ENCODE results near the gene KIAA1755.
"Not testable (repeated sequence)": the region's sequence is repeated elsewhere in the genome, so short reads cannot be mapped to it uniquely, and the experiment has no call there.

The KIAA1755 gene

GRCh38 chr20:38260025-38260377, 534 bp downstream of the KIAA1755 start:
- DNase-seq (ENCODE audit: low spot score), result no peak

DNA sequence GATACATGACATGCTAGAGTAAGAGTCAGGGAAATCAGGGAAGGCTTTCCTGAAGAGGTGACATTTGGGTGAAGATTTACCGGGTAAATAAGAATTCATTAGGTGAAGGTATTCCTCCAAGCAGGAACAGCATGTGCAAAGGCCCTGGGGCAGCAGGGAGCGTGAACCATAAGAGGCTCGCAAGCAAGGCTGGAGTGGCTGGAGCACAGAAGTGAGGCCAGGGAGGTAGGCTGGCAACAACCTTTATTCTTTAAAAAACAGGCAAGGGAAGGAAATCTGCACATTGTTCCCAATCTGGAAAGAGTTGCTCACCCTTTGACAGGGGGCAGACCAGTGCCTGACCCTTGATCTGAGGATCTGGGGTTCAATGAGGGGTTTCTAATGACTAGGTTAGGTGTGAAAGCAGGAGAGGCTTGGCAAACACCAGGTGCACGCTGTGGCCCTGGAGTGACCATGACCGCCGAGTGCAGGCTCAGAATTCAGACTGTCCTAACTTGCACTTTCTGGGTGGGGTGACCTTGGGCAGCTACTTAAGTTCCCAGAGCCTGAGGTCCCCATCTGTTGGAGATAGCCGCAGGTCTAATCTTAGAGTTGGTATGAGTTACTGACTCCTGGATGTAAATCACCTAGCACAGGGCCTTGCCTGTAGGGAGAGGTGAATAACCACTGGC, 1.9 kb downstream of the KIAA1755 start:
- DNase-seq (ENCODE audit: low spot score), result no peak

- no peak for DNase-seq (ENCODE audit: low spot score)
Observed at GRCh38 chr20:38256966-38257365, 3.6 kb downstream of the KIAA1755 start.

- no peak for DNase-seq (ENCODE audit: low spot score)
Observed at GRCh38 chr20:38256021-38256420, 4.5 kb downstream of the KIAA1755 start.

- no peak for DNase-seq (ENCODE audit: low spot score)
Observed at GRCh38 chr20:38255393-38255792, 5.1 kb downstream of the KIAA1755 start.

- DNase-seq (ENCODE audit: low spot score), result not testable (repeated sequence)
Observed at GRCh38 chr20:38254621-38255020, 5.9 kb downstream of the KIAA1755 start.

DNA sequence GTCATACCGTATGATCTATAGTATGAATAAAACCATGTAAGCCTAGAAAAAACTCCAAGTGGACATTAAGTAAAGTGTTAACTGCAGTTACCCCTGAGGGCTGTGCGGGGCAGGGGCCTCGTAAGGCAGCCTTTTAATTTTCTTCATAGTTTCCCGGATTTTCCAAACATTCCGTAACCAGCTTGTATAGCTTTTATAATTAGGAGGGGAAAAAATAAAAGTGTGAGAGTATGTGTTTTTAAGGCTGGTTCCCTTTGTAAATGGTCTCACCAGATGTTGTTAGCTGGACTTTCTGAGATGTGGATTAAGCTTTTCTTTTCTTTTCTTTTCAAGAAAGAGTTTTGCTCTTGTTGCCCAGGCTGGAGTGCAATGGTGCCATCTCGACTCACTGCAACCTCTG, 7.0 kb downstream of the KIAA1755 start:
- no peak for DNase-seq (ENCODE audit: low spot score)

DNA sequence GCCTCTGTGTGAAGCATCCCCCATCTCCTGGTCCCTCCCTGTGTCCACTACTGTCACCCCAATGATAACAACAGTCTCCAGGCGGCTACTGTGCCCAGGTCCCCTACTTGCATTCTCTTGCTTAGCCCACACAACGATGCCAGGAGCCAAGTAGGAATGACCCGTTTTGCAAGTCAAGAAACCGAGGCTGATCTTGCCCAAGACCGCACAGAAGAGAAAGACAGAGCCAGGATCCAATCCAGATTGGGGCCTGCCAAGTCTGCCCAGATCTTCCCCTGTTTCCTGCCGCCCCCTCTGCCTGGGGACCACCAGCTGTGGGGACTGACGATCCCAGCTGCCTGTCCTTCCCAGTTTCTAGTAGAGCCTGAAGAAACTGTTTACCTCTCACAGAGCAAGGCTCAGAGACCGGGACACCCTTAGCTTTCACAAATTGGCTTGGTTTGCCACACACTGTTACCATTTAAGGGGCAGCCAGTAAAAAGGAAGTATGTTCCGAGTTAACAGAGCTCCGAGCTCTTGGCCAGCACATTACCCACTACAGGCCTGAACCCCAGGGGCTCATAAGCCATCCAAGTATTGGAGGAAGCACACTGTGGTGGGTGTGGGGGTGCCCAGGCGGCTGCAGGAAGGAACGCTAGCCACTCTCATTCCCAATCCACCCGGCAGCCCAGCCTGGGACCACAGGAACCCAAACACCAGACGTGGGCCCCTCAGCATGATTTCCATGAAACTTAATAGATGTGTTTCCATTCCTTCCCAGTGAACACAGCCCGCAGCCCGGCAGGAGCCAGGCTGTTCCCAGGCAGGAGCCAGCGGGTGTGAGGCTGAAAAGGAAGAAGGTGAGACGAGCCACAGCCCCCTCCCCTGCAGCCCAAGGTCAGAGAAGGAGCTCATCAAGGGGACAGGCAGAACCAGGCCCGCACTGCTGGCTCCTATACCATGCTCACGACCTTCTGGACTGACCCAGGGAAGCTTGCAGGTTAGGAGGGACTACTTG, 7.9 kb downstream of the KIAA1755 start:
- no peak for DNase-seq (ENCODE audit: low spot score)

- DNase-seq (ENCODE audit: low spot score), result not testable (repeated sequence)
Observed at GRCh38 chr20:38251441-38251840, 9.1 kb downstream of the KIAA1755 start.

- no peak for DNase-seq (ENCODE audit: low spot score)
Observed at GRCh38 chr20:38250609-38251008, 9.9 kb downstream of the KIAA1755 start.

GRCh38 chr20:38249536-38250310, 10.8 kb downstream of the KIAA1755 start:
- DNase-seq (ENCODE audit: low spot score), result no peak

DNA sequence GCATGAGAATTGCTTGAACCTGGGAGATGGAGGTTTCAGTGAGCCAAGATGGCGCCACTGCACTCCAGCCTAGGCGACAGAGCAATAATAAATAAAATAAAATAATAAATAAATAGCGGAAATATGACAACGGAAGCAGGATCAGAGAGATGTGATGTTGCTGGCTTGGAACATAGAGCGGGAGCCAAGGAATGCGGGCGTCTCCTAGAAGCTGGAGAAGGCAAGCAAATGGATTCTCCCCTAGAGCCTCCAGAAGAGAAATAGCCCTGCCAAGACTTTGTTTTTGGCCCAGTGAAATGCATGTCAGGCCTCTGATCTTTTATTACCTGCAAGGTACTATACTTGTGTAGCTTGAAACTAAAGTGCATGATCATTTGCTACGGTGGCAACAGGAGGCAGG, 12.4 kb downstream of the KIAA1755 start:
- no peak for DNase-seq (ENCODE audit: low spot score)

GRCh38 chr20:38247725-38248124, 12.8 kb downstream of the KIAA1755 start:
- DNase-seq (ENCODE audit: low spot score), result not testable (repeated sequence)

GRCh38 chr20:38247166-38247509, 13.4 kb downstream of the KIAA1755 start:
- DNase-seq (ENCODE audit: low spot score), result no peak

GRCh38 chr20:38246357-38247165, 14.0 kb downstream of the KIAA1755 start:
- DNase-seq (ENCODE audit: low spot score), result no peak

DNA sequence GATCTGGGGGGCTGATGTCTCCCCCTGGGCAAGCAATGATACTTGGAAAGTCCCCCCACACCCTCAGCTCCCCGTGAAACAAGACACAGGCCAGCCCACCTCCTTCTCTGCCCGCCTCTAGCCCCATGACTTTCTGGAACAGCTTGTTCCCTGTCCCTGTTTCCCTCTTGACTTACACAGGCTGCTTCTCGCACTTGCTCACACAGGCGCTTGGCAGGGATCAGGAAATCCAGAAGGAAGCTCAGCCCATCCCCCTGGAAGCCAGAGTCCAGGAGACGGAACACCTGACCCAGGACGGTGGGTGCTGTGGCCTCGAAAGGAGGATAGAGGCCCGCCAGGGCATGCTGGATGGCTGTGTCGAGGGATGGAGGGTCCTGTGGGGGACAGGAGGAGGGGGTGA, 14.8 kb downstream of the KIAA1755 start:
- DNase-seq (ENCODE audit: low spot score), result no peak

GRCh38 chr20:38243709-38244020, 16.9 kb downstream of the KIAA1755 start:
- no peak for DNase-seq (ENCODE audit: low spot score)

GRCh38 chr20:38242848-38243708, 17.5 kb downstream of the KIAA1755 start:
- DNase-seq (ENCODE audit: low spot score), result no peak

DNA sequence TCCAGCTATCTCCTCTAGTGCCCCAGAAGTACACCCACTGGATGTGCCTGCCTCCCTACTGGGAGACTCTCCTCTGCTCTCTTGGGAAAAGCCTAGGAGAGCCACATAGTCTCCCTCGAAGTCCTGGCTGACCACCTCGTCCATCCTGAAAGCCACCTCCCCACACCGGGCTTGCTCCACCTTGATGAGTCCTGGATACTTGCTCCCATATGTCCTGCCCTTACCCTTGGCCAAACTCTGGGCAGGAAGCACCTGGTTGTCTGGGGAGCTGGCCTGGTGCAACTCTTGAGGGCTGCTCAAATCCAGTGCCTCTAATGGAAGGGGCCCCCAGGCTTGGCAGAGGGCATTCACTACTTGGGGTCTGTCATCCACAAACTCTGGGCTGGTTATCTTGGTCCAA, 19.3 kb downstream of the KIAA1755 start:
- no peak for DNase-seq (ENCODE audit: low spot score)

- DNase-seq (ENCODE audit: low spot score), result no peak
Observed at GRCh38 chr20:38239441-38239840, 21.1 kb downstream of the KIAA1755 start.

DNA sequence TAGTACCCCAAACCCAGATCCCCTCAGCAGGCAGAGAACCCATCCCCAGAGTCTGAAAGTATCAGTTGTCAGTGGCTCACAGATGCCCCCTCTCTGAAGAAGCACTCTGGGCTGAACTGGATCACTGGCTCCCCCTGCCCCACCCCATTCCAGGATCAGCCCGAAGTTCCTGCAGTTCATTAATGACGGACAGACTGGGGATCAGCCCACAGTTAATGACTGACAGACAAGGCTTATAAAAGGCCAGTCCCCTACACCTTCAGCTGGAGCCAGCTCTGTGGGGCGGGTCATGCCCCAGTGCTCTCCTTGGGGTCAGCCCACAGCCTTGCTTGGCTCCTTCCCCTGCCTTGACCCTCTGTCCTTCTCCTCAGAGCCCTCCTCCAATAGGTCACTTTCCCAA, 21.7 kb downstream of the KIAA1755 start:
- DNase-seq (ENCODE audit: low spot score), result no peak
